ENCODE measurements around the gene ADGRG6. TPM values are rescaled to one million over a fixed set of nuclear protein-coding genes. Genes with fewer than 3 reads are reported as not detected.

ADGRG6 gene
- total and polyA plus RNA-seq, 2 donors (not counting 3 experiments of a cell fraction or from before 2014, with no cell fraction given) = 99.3 to 166 TPM

DNA sequence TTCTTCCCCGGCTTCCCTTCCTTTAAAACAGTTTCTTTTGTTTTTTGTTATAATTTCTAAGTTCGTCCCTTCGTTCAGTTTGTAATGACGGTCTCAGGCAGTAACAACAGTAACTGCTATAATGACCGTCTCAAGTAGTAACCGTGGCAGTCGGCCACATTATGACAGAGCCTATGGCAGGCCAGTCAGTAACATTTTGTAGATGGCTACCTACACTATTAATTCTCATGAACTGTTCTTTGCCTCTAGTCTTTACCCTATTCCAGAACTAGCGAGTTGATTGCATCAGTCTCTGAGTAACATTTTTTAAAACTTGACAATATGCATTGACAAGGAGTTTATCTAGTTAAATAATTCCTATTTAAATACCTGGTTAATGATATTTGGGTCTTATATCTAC lies 43.0 kb upstream of the ADGRG6 start:
- no peak overlapping the region for H2AFZ ChIP-seq (ENCODE audit: low read depth, low read length)
- H3K4me1 ChIP-seq (ENCODE audit: control insufficient read depth, extremely low read depth, insufficient read depth, low read length) = no peaks in the 10 kb centered on the region
- DNase-seq (ENCODE audit: low read depth, low spot score) (no peak), FAIRE-seq (no peak)
- H3K4me2 ChIP-seq (ENCODE audit: insufficient read depth, low read length) = no peak overlapping the region
- intact Hi-C loops (cut with micrococcal nuclease) = no loop called here
- no peak overlapping the region for H3K27ac ChIP-seq (ENCODE audit: insufficient read depth, low read depth, low read length)
- ChIA-PET POLR2A (no interaction called here), CTCF (no interaction called here)
- H3K79me2 ChIP-seq (ENCODE audit: control insufficient read depth, insufficient read depth, low read length) = no peaks in the 10 kb centered on the region
- no peaks in the 10 kb centered on the region for H3K27me3 ChIP-seq (ENCODE audit: control insufficient read depth in 2 of 2, insufficient read depth in 2 of 2, low read length in 2 of 2)
- H3K9me1 ChIP-seq (replicated peaks; ENCODE audit: control insufficient read depth, extremely low read depth, insufficient read depth, low read length) = no peaks in the 10 kb centered on the region
- H3K4me3 ChIP-seq (replicated peaks in 1 of 3; ENCODE audit: insufficient read depth in 1 of 3, low read depth in 1 of 3, low read length in 3 of 3) = no peak overlapping the region
- dilution Hi-C loops (cut with MboI; ENCODE audit: extremely low pct_ligation_motif_present, low sequenced_read_pairs) = no loop called here
- TF ChIP-seq MYC (IDR thresholded peaks at IDR 0.05; ENCODE audit: low read depth, low read length) (no peak), POLR2AphosphoS5 (IDR thresholded peaks at IDR 0.05; ENCODE audit: insufficient read depth, low read depth, low read length) (no peak), POLR2A (IDR thresholded peaks at IDR 0.05; ENCODE audit: low read depth, low read length) (no peak), JUN (IDR thresholded peaks at IDR 0.05; ENCODE audit: borderline replicate concordance, insufficient read depth, insufficient read length, low read depth) (no peak), EZH2 (IDR thresholded peaks at IDR 0.05; ENCODE audit: borderline replicate concordance, low read depth, low read length, severe bottlenecking) (no peak), FOS (IDR thresholded peaks at IDR 0.05; ENCODE audit: borderline replicate concordance, insufficient read depth, low read length) (no peak), GATA2 (IDR thresholded peaks at IDR 0.05; ENCODE audit: insufficient read depth, insufficient read length, low read depth, low read length) (no peak)
- TF ChIP-seq, protein P1, sequence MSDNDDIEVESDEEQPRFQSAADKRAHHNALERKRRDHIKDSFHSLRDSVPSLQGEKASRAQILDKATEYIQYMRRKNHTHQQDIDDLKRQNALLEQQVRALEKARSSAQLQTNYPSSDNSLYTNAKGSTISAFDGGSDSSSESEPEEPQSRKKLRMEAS (IDR thresholded peaks at IDR 0.05; ENCODE audit: insufficient read depth, insufficient read length) = no peak
- TF ChIP-seq, protein P2, sequence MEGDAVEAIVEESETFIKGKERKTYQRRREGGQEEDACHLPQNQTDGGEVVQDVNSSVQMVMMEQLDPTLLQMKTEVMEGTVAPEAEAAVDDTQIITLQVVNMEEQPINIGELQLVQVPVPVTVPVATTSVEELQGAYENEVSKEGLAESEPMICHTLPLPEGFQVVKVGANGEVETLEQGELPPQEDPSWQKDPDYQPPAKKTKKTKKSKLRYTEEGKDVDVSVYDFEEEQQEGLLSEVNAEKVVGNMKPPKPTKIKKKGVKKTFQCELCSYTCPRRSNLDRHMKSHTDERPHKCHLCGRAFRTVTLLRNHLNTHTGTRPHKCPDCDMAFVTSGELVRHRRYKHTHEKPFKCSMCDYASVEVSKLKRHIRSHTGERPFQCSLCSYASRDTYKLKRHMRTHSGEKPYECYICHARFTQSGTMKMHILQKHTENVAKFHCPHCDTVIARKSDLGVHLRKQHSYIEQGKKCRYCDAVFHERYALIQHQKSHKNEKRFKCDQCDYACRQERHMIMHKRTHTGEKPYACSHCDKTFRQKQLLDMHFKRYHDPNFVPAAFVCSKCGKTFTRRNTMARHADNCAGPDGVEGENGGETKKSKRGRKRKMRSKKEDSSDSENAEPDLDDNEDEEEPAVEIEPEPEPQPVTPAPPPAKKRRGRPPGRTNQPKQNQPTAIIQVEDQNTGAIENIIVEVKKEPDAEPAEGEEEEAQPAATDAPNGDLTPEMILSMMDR (IDR thresholded peaks at IDR 0.05; ENCODE audit: extremely low read depth in 1 of 2, insufficient read depth in 1 of 2, low read depth in 1 of 2, low read length in 2 of 2) = no peak
- no peaks in the 10 kb centered on the region for H3K9me3 ChIP-seq (replicated peaks; ENCODE audit: control insufficient read depth, insufficient read depth, low read length)
- no peak overlapping the region for H3K9ac ChIP-seq (replicated peaks; ENCODE audit: extremely low read depth, insufficient read depth, low read length)
- BruUV-seq (replicated peaks) = no TSS peak
- no peaks in the 10 kb centered on the region for H4K20me1 ChIP-seq (replicated peaks; ENCODE audit: control insufficient read depth, extremely low read depth, insufficient read depth, low read length)
- H3K36me3 ChIP-seq (ENCODE audit: control insufficient read depth in 2 of 2, extremely low read depth in 1 of 2, insufficient read depth in 2 of 2, low read length in 2 of 2) = no peaks in the 10 kb centered on the region

Measured in endothelial cell of umbilical vein (primary cell).